NCI-H1105 treated with DMSO at 0.1 percent for 48 hours (cell line): ENCODE measurements around the gene IZUMO4.

Experiments used
- DNase-seq: peaks from one replicate; lab custom pipeline; 2025; lab: John Stamatoyannopoulos, UW

The IZUMO4 gene

GRCh38 chr19:2058570-2059421 lies 37.9 kb upstream of the IZUMO4 start:
- DNase-seq, result no peak

GRCh38 chr19:2059422-2060201 lies 37.1 kb upstream of the IZUMO4 start:
- DNase-seq, result no peak

- DNase-seq, result peak; percentile 33
Observed at GRCh38 chr19:2060884-2061494, 35.7 kb upstream of the IZUMO4 start.

- peak; percentile 99 for DNase-seq
Observed at GRCh38 chr19:2061495-2062388, 35.0 kb upstream of the IZUMO4 start.

- no peak for DNase-seq
Observed at GRCh38 chr19:2062389-2062729, 34.4 kb upstream of the IZUMO4 start.

- DNase-seq, result no peak
Observed at GRCh38 chr19:2062770-2063169, 33.9 kb upstream of the IZUMO4 start.

GRCh38 chr19:2063824-2064223 lies 32.9 kb upstream of the IZUMO4 start:
- DNase-seq, result no peak

GRCh38 chr19:2064395-2064787 lies 32.3 kb upstream of the IZUMO4 start:
- DNase-seq, result no peak

GRCh38 chr19:2064788-2065524 lies 31.8 kb upstream of the IZUMO4 start:
- no peak for DNase-seq

- no peak for DNase-seq
Observed at GRCh38 chr19:2070436-2070827, 26.3 kb upstream of the IZUMO4 start.

- no peak for DNase-seq
Observed at GRCh38 chr19:2070986-2071673, 25.6 kb upstream of the IZUMO4 start.

GRCh38 chr19:2072757-2073551 lies 23.8 kb upstream of the IZUMO4 start:
- no peak for DNase-seq

- DNase-seq, result no peak
Observed at GRCh38 chr19:2076526-2076944, 20.2 kb upstream of the IZUMO4 start.

- no peak for DNase-seq
Observed at GRCh38 chr19:2077398-2077797, 19.3 kb upstream of the IZUMO4 start.

- no peak for DNase-seq
Observed at GRCh38 chr19:2077833-2078619, 18.7 kb upstream of the IZUMO4 start.

- DNase-seq, result no peak
Observed at GRCh38 chr19:2079076-2079864, 17.4 kb upstream of the IZUMO4 start.

GRCh38 chr19:2079865-2080301 lies 16.8 kb upstream of the IZUMO4 start:
- no peak for DNase-seq
